IPS DF 4.7 (cell line): Measurements from ENCODE around the gene NONO.
"Not testable (repeated sequence)": the region's sequence is repeated elsewhere in the genome, so short reads cannot be mapped to it uniquely, and the experiment has no call there.

ENCODE experiments used
- DNase-seq: peaks from one replicate; pipeline ENCODE4 v3.0.0-alpha.2; 2013; ENCODE audit warnings: low spot score; ENCODE audit errors: extremely low read depth

Gene NONO

GRCh38 chrX:71285929-71286328 is 2.5 kb downstream of the NONO start:
- DNase-seq = no peak

DNA sequence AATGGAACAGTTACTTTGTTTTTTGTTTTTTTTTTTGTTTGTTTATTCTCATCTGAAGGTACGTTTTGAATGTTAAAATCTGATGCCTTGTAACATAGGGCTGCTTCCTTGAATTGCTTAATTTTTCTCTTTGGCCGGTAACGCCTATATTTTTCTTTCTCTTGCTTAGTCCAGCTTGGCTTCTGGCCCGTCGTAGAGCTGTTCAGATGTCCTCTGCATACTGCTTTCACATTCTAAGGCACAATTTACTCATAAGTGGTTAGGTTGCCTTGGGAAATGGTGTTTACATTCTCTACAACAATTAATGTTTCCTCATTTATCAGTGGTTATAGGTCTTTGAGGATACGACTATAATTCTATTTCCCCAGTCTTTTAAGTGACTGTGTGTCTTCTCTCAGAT is 7.9 kb downstream of the NONO start:
- DNase-seq = no peak

DNA sequence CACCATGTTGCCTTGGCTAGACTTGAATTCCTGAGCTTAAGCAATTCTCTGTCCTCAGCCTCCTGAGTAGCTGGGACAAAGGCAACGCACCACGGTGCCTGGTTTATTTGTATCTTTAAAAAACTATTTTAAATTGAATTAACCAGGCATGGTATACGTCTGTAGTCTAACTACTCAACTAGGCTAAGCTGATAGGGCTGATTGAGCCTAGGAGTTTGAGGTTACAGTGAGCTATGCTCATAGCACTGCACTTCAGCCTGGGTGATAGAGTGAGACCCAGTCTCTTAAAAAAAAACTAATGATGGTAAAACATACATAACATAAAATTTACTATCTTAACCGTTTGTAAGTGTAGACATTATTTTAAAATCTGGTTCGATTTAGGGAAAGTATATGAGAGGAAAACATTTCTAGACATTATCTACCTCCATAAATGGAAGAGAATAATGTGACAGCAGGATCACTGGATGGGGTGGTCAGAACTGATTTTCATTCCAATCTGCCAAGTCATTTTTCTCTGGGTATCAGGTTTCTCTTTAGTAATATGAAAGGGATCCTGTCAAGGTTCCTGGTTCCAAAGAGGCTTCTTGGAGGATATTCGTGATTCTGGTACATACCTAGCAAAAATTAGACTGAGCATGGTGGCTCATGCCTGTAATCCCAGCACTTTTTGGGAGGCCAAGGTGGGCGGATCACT is 9.4 kb downstream of the NONO start:
- no peak for DNase-seq

- no peak for DNase-seq
Measured at GRCh38 chrX:71296806-71297205, 13.4 kb downstream of the NONO start.

DNA sequence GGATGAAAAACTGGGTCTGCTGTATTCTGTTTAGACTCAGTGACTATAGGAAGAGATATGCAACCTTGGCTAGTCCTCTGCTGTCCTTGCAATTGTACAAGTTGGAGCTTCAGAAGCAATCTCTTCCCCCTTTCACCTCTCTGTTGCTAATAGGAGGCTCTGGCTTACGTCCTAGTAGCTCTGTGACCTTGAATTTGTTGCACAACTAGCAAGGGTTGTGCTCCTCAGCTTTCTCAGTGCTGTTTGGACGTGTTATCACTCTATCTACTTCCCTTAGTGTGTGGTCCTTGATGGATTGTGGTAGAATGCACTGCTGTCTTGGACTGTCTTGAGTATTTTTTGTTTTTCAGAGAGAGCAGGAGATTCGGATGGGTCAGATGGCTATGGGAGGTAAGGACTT is 14.7 kb downstream of the NONO start:
- DNase-seq = no peak

DNA sequence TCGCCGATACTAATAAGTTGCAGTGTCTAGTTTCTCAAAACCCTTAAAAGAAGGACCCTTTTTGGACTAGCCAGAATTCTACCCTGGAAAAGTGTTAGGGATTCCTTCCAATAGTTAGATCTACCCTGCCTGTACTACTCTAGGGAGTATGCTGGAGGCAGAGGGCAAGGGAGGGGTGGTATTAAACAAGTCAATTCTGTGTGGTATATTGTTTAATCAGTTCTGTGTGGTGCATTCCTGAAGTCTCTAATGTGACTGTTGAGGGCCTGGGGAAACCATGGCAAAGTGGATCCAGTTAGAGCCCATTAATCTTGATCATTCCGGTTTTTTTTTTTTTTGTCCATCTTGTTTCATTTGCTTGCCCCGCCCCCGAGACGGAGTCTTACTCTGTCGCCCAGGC is 16.6 kb downstream of the NONO start:
- DNase-seq = not testable (repeated sequence)

GRCh38 chrX:71300495-71300894 is 17.1 kb downstream of the NONO start:
- not testable (repeated sequence) for DNase-seq

DNA sequence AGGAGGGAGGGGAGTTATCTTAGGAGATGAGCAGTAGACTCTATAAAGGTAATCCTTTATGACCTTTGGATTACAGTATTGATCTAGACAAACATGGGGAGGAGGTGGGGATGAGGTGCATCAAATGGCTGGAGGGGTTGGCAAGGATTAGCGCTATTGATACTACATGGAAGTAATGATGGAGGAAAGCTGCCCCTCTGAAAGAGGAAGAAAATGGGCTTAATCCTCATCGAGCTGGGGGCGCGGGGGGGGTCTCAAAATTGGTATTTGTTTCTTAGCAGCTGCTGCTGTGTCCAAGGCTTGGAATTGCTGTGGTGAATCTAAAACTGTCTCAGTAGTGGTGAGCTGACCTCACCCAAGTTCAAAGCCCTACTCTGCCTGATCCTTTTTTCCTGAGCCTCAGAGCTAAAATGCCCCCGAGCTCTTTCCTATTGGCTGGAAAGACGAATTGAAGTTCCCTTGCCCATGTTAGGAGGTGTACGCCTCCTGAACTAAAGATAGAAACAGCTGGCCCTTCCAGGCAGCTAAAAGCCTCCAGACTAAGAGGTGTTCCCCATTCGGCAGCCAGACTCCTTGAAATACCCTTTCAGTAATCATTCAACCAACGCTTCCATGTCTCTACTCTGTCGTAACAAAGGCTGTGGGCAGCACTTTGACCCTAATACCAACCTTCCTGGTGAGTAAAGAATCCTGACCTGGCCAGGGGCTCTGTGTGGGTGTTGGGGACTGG is 17.9 kb downstream of the NONO start, which contains the start of gene ITGB1BP2:
TSS of gene ITGB1BP2 (plus strand) at position 556 of the 730 bp plus-strand sequence. CDS start at position 613, 57 bp downstream.
- DNase-seq = no peak

GRCh38 chrX:71302461-71303213 is 19.2 kb downstream of the NONO start:
- DNase-seq = no peak

DNA sequence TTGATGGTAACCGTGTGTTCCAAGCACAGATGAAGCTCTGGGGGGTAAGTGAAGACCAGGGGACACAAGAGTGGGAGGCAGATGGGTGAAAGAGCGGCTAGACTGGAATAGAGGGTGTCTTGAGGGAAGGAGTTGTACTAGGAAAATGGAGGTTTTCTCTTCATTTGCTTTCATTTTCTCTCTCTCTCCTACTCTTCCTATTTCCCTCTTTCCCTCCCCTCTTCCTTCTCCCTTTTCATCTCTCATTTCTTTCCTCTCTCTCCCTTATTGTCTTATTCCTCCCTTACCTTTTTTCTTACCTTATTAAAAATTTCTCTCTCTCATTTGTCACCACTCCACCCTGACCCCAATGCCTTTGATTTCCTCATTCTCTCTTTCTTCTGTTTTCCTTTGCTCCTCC is 21.1 kb downstream of the NONO start:
- DNase-seq = no peak

DNA sequence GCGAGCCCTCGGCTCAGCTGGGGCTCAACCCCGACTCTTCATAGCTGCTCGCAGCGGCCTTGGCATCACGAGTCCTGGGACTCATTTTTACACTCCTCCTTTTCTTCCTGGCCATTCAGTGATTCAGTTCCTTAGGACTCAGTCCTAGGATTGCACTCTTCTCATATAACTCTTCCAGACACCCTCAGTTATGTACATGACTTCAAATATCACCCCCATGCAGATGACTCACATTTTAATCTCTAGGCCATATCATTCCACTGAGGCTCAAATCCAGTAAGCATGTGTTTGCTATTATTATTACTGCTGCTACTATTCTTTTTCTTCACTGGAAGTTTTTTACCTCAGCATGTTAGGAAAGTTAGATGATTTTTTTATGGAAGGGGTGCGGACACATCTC is 32.5 kb downstream of the NONO start:
- DNase-seq = no peak

DNA sequence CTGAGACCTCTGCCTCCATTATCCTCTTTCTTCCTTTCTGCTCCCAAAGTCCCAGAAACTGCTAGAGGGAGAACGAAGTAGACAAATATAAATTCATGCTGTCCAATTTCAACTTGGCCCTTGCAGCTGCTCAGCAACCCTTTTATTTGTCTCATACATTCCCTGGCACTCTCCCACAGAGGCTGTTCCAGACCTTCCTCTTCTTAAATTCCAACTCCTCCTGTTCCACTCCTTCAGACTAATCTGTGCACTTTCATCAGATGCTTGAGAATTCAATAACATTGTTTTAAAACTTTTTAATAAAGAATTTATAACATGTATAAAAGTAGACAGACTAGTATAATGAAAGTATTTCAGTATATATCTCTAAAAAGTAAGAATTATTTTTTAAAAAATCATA is 33.5 kb downstream of the NONO start:
- DNase-seq = not testable (repeated sequence)

GRCh38 chrX:71320126-71320525 is 36.7 kb downstream of the NONO start:
- DNase-seq = no peak

DNA sequence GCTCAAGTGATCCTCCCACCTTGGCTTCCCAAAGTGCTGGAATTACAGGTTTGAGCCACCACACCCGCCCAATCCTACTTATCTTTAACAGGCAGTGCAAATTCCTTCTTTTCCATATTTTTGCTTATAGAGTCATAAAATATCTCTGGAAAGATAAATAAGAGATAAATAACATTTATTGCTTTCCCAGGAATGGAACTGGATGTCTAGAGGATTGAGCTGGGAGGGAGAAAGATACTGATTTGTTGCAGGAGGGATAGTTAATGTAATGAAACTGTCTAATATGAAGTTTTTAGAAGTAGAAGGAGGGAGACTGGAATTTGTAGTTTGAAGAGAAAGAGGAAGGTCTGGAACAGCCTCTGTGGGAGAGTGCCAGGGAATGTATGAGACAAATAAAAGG is 38.3 kb downstream of the NONO start:
- DNase-seq = no peak

GRCh38 chrX:71324452-71324851 is 41.0 kb downstream of the NONO start:
- not testable (repeated sequence) for DNase-seq

GRCh38 chrX:71326394-71326793 is 43.0 kb downstream of the NONO start:
- no peak for DNase-seq

GRCh38 chrX:71349151-71349665 is 65.8 kb downstream of the NONO start:
- not testable (repeated sequence) for DNase-seq

GRCh38 chrX:71349867-71350266 is 66.4 kb downstream of the NONO start:
- DNase-seq = not testable (repeated sequence)
